GM23338 (cell line): ENCODE measurements around the gene CASK.

ENCODE experiments used
- CREB1 ChIP-seq: fragments of 250-450 bp; sonication (Bioruptor Pico); IDR thresholded peaks from 2 replicates; pipeline ENCODE4 v1.5.0; 2020; ENCODE audit warnings: low read depth, mild to moderate bottlenecking, moderate library complexity
- CTCF ChIP-seq, 2 experiments: fragments of 200-600 bp in 1 of 2; sonication (generic) in 1 of 2; conservative IDR thresholded peaks; 2 replicates each; pipeline versions ENCODE4 v1.5.1 to v1.6.1; 2016 to 2017; ENCODE audit warnings: antibody characterized with exemption in 2 of 2, low read depth in 2 of 2, mild to moderate bottlenecking in 2 of 2, moderate library complexity in 1 of 2
- ETS1 ChIP-seq: IDR thresholded peaks from 2 replicates; pipeline ENCODE4 v1.6.1; 2016; ENCODE audit warnings: antibody characterized with exemption
- EZH2 ChIP-seq: fragments of 200-600 bp; sonication (generic); IDR thresholded peaks from one replicate; pipeline ENCODE4 v1.8.0; 2017; ENCODE audit warnings: antibody characterized with exemption, mild to moderate bottlenecking, low read depth; ENCODE audit not compliant: unreplicated experiment
- EZH2phosphoT487 ChIP-seq: fragments of 200-600 bp; sonication (generic); IDR thresholded peaks from one replicate; pipeline ENCODE4 v1.8.1; 2018; ENCODE audit warnings: antibody characterized with exemption; ENCODE audit not compliant: unreplicated experiment
- JUNB ChIP-seq: IDR thresholded peaks from one replicate; pipeline ENCODE4 v1.6.1; 2016; ENCODE audit warnings: antibody characterized with exemption; ENCODE audit not compliant: unreplicated experiment
- POLR2AphosphoS5 ChIP-seq: IDR thresholded peaks from 2 replicates; pipeline ENCODE4 v1.6.1; 2016; ENCODE audit warnings: antibody characterized with exemption, low read depth
- STAT1 ChIP-seq: IDR thresholded peaks from one replicate; pipeline ENCODE4 v1.6.1; 2016; ENCODE audit warnings: antibody characterized with exemption; ENCODE audit not compliant: unreplicated experiment
- ZNF331 ChIP-seq: fragments of 250-450 bp; sonication (Bioruptor Pico); IDR thresholded peaks from 2 replicates; pipeline ENCODE4 v1.5.0; 2020; ENCODE audit warnings: low read depth, mild to moderate bottlenecking, moderate library complexity
- TF ChIP-seq, protein P1 (sequence below): IDR thresholded peaks from one replicate; pipeline ENCODE4 v1.6.1; 2018; ENCODE audit warnings: antibody characterized with exemption; ENCODE audit not compliant: unreplicated experiment

GRCh38 chrX:41889317-41890025, 33.9 kb downstream of the CASK start:
- TF ChIP-seq CTCF (conservative IDR thresholded peaks at IDR 0.05; ENCODE audit: low read depth in 2 of 2) (no peak), EZH2 (no peak), POLR2AphosphoS5 (no peak), ZNF331 (CRISPR knock-in tag) (no peak), CREB1 (no peak), EZH2phosphoT487 (no peak), STAT1 (no peak), JUNB (no peak), ETS1 (no peak)
- TF ChIP-seq, protein P1, sequence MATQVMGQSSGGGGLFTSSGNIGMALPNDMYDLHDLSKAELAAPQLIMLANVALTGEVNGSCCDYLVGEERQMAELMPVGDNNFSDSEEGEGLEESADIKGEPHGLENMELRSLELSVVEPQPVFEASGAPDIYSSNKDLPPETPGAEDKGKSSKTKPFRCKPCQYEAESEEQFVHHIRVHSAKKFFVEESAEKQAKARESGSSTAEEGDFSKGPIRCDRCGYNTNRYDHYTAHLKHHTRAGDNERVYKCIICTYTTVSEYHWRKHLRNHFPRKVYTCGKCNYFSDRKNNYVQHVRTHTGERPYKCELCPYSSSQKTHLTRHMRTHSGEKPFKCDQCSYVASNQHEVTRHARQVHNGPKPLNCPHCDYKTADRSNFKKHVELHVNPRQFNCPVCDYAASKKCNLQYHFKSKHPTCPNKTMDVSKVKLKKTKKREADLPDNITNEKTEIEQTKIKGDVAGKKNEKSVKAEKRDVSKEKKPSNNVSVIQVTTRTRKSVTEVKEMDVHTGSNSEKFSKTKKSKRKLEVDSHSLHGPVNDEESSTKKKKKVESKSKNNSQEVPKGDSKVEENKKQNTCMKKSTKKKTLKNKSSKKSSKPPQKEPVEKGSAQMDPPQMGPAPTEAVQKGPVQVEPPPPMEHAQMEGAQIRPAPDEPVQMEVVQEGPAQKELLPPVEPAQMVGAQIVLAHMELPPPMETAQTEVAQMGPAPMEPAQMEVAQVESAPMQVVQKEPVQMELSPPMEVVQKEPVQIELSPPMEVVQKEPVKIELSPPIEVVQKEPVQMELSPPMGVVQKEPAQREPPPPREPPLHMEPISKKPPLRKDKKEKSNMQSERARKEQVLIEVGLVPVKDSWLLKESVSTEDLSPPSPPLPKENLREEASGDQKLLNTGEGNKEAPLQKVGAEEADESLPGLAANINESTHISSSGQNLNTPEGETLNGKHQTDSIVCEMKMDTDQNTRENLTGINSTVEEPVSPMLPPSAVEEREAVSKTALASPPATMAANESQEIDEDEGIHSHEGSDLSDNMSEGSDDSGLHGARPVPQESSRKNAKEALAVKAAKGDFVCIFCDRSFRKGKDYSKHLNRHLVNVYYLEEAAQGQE: no peak
